Hepatocyte (in vitro differentiated cells): ENCODE data around the gene TOGARAM2. TPM values are rescaled to one million over a fixed set of nuclear protein-coding genes. Genes with fewer than 3 reads are reported as not detected.
A peak's percentile ranks its signal among the peaks of the same experiment; 100 is the strongest.

ENCODE experiments used
- DNase-seq: peaks from one replicate; pipeline ENCODE4 v3.0.0-alpha.2; 2016; ENCODE audit warnings: low spot score
- H2AFZ ChIP-seq: fragments of 200-600 bp; sonication (generic); 2 replicates; pipeline ENCODE4 v1.6.0; 2016; ENCODE audit warnings: antibody characterized with exemption, mild to moderate bottlenecking
- H3K27ac ChIP-seq: fragments of 200-600 bp; sonication (generic); 2 replicates; pipeline ENCODE4 v1.5.1; 2016; ENCODE audit warnings: mild to moderate bottlenecking
- H3K27me3 ChIP-seq: fragments of 200-600 bp; sonication (generic); 2 replicates; pipeline ENCODE4 v1.6.1; 2016
- H3K36me3 ChIP-seq: fragments of 200-600 bp; sonication (generic); replicated peaks from 2 replicates; pipeline ENCODE4 v1.5.1; 2016; ENCODE audit warnings: low read depth; ENCODE audit not compliant: insufficient read depth
- H3K4me1 ChIP-seq: fragments of 200-600 bp; sonication (generic); 2 replicates; pipeline ENCODE4 v1.5.1; 2016; ENCODE audit warnings: mild to moderate bottlenecking, moderate library complexity; ENCODE audit not compliant: insufficient read depth
- H3K4me2 ChIP-seq: fragments of 200-600 bp; sonication (generic); 2 replicates; pipeline ENCODE4 v1.6.0; 2016
- H3K4me3 ChIP-seq: fragments of 200-600 bp; sonication (generic); 2 replicates; pipeline ENCODE4 v1.5.1; 2016; ENCODE audit warnings: mild to moderate bottlenecking
- H3K79me2 ChIP-seq: fragments of 200-600 bp; sonication (generic); 2 replicates; pipeline ENCODE4 v1.6.0; 2017; ENCODE audit warnings: mild to moderate bottlenecking
- H3K9me2 ChIP-seq: fragments of 200-600 bp; sonication (generic); replicated peaks from 2 replicates; pipeline ENCODE4 v1.6.0; 2017; ENCODE audit warnings: mild to moderate bottlenecking; ENCODE audit not compliant: insufficient read depth
- H3K9me3 ChIP-seq: fragments of 200-600 bp; sonication (generic); 2 replicates; pipeline ENCODE4 v1.5.1; 2016; ENCODE audit warnings: low read depth, mild to moderate bottlenecking
- H4K20me1 ChIP-seq: fragments of 200-600 bp; sonication (generic); 2 replicates; pipeline ENCODE4 v1.6.0; 2016; ENCODE audit warnings: mild to moderate bottlenecking; ENCODE audit not compliant: insufficient read depth, poor library complexity, severe bottlenecking
- EZH2 ChIP-seq: fragments of 200-600 bp; sonication (generic); IDR thresholded peaks from 2 replicates; pipeline ENCODE4 v1.6.1; 2016; ENCODE audit warnings: antibody characterized with exemption, mild to moderate bottlenecking, borderline replicate concordance
- EZH2phosphoT487 ChIP-seq: fragments of 200-600 bp; sonication (generic); IDR thresholded peaks from one replicate; pipeline ENCODE4 v1.6.1; 2018; ENCODE audit warnings: antibody characterized with exemption, mild to moderate bottlenecking, low read depth, moderate library complexity; ENCODE audit not compliant: unreplicated experiment, severe bottlenecking
- WGBS: methylation state at CpG from one replicate; pipeline ENCODE4 v1.1.6; 2016; ENCODE audit warnings: low lambda C conversion rate; ENCODE audit errors: missing lambda C conversion rate; 5-methylcytosine and 5-hydroxymethylcytosine counted together
- polyA plus RNA-seq: library from polyadenylated mRNA; unstranded; fragments of >200 nt; fragmentation: Nextera tagmentation; extraction: Ambion mirVana; gene quantifications from 2 replicates; pipeline ENCODE4 v1.2.1, GENCODE V29; 2016
- total RNA-seq: library from RNA; depleted of rRNA; stranded (reverse); fragments of >200 nt; gene quantifications from 2 replicates; pipeline ENCODE4 v1.2.3, GENCODE V29; 2014
- TF ChIP-seq, protein P1 (sequence below): fragments of 200-600 bp; sonication (generic); IDR thresholded peaks from 2 replicates; pipeline ENCODE4 v1.5.1; 2016; ENCODE audit warnings: antibody characterized with exemption, mild to moderate bottlenecking; ENCODE audit not compliant: poor library complexity

The TOGARAM2 gene
- total and polyA plus RNA-seq, 2 experiments from 2014 or later = 0.47 to 1.3 TPM

GRCh38 chr2:28979576-28980366 lies 1.3 kb upstream of the TOGARAM2 start:
- TF ChIP-seq, protein P1, sequence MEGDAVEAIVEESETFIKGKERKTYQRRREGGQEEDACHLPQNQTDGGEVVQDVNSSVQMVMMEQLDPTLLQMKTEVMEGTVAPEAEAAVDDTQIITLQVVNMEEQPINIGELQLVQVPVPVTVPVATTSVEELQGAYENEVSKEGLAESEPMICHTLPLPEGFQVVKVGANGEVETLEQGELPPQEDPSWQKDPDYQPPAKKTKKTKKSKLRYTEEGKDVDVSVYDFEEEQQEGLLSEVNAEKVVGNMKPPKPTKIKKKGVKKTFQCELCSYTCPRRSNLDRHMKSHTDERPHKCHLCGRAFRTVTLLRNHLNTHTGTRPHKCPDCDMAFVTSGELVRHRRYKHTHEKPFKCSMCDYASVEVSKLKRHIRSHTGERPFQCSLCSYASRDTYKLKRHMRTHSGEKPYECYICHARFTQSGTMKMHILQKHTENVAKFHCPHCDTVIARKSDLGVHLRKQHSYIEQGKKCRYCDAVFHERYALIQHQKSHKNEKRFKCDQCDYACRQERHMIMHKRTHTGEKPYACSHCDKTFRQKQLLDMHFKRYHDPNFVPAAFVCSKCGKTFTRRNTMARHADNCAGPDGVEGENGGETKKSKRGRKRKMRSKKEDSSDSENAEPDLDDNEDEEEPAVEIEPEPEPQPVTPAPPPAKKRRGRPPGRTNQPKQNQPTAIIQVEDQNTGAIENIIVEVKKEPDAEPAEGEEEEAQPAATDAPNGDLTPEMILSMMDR = no peak
- TF ChIP-seq EZH2 (no peak), EZH2phosphoT487 (no peak)
- Histone ChIP-seq H3K27me3 (no peaks in the 10 kb centered on the region), H3K4me1 (peaks cover 16% of the 10 kb centered on the region), H2AFZ (no peak overlapping the region), H3K4me3 (no peak overlapping the region), H3K79me2 (no peaks in the 10 kb centered on the region), H3K4me2 (no peak overlapping the region), H3K9me3 (no peaks in the 10 kb centered on the region), H3K36me3 (no peaks in the 10 kb centered on the region), H3K9me2 (no peaks in the 10 kb centered on the region), H3K27ac (no peak overlapping the region), H4K20me1 (no peaks in the 10 kb centered on the region)
- 82% methylated on average over 13 of the region's 13 CpGs for WGBS
- DNase-seq = no peak

DNA sequence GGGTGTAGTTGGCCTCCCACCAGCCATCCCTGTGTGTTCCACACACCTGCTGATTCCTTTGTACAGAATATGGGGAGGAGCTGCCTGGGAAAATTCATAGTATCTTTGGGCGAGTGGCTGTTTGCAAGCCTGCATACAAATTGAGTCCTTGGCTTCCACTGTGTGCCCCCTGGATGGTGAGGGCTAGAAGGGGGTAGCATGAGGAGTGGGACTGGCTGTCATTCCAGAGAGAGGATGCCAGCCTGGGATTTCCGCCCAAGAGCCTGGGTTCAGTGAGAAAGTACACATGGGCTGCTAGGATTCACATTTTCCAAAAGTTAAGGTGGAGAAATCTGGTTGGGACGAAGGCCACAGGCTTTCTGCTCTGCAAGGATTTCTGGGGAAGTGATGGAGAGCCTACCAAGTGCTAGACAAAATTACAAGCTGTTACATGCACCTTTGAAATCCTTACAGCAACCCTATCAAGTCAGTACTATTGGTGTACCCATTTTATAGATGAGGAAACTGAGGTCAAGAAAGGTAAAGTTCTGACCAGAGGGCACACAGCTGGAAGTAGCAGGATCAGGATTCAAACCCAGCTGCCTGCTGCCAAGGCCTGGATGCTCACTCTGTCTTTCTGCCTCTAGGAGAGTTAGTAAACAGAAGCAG lies 606 bp upstream of the TOGARAM2 start:
- 97% methylated on average over 3 of the region's 3 CpGs for WGBS
- Histone ChIP-seq H3K27ac (peak overlapping the region; percentile 51), H3K9me2 (no peaks in the 10 kb centered on the region), H3K79me2 (no peaks in the 10 kb centered on the region), H3K27me3 (no peaks in the 10 kb centered on the region), H2AFZ (peak overlapping the region; percentile 49), H3K4me2 (peak overlapping the region; percentile 64), H3K4me3 (no peak overlapping the region), H3K36me3 (no peaks in the 10 kb centered on the region), H3K9me3 (no peaks in the 10 kb centered on the region), H3K4me1 (peaks cover 16% of the 10 kb centered on the region), H4K20me1 (no peaks in the 10 kb centered on the region)
- no peak for DNase-seq
- TF ChIP-seq EZH2phosphoT487 = no peak

GRCh38 chr2:28981620-28982376 lies 700 bp downstream of the TOGARAM2 start:
- H3K9me3 ChIP-seq = no peaks in the 10 kb centered on the region
- WGBS = 89% methylated on average over 9 of the region's 11 CpGs
- no peaks in the 10 kb centered on the region for H4K20me1 ChIP-seq
- H3K27ac ChIP-seq = peak overlapping the region; percentile 51
- TF ChIP-seq, protein P1 = no peak
- TF ChIP-seq EZH2 (no peak), EZH2phosphoT487 (no peak)
- H3K36me3 ChIP-seq = no peaks in the 10 kb centered on the region
- H3K4me1 ChIP-seq = peaks cover 16% of the 10 kb centered on the region
- H3K4me2 ChIP-seq = peak overlapping the region; percentile 64
- H2AFZ ChIP-seq = no peak overlapping the region
- no peak overlapping the region for H3K4me3 ChIP-seq
- no peaks in the 10 kb centered on the region for H3K27me3 ChIP-seq
- H3K9me2 ChIP-seq = no peaks in the 10 kb centered on the region
- no peak for DNase-seq
- H3K79me2 ChIP-seq = no peaks in the 10 kb centered on the region
